Breast epithelium (tissue), 4 donors: ENCODE data around the gene UQCC2. TPM values are rescaled to one million over a fixed set of nuclear protein-coding genes. Genes with fewer than 3 reads are reported as not detected.

Experiments
- DNase-seq, 2 donors: peaks; one replicate each; pipeline ENCODE4 v3.0.0-alpha.2; 2019; ENCODE audit warnings: low spot score in 2 of 2
- H3K27ac ChIP-seq, 2 donors: fragments of 200-600 bp; sonication (generic) in 1 of 2; one replicate each; pipeline ENCODE4 v1.5.1; 2016 to 2019; ENCODE audit warnings: mild to moderate bottlenecking in 1 of 2
- H3K27me3 ChIP-seq, 2 donors: fragments of 200-600 bp; sonication (generic) in 1 of 2; one replicate each; pipeline versions ENCODE4 v1.5.1 to v1.6.0; 2017 to 2019; ENCODE audit warnings: control low read depth in 1 of 2, mild to moderate bottlenecking in 1 of 2
- H3K36me3 ChIP-seq: fragments of 200-600 bp; one replicate; pipeline ENCODE4 v1.5.1; 2019
- H3K4me1 ChIP-seq, 2 donors: fragments of 200-600 bp; sonication (generic); one replicate each; pipeline ENCODE4 v1.5.1; 2016 to 2019; ENCODE audit warnings: control low read depth in 1 of 2
- H3K4me3 ChIP-seq, 3 donors: fragments of 200-600 bp; sonication (generic); 1 replicate in 2 of 3; 2 replicates in 1 of 3; pipeline ENCODE4 v1.5.1; 2016 to 2019; ENCODE audit warnings: mild to moderate bottlenecking in 3 of 3, moderate library complexity in 2 of 3
- H3K9me3 ChIP-seq, 2 donors: fragments of 200-600 bp; sonication (generic) in 1 of 2; one replicate each; pipeline ENCODE4 v1.5.1; 2016 to 2019; ENCODE audit warnings: control low read depth in 1 of 2
- CTCF ChIP-seq, 3 donors: fragments of 450-650 bp; IDR thresholded peaks; one replicate each; pipeline ENCODE4 v1.5.1; 2016 to 2017; ENCODE audit warnings: antibody characterized with exemption in 3 of 3, mild to moderate bottlenecking in 3 of 3, moderate library complexity in 3 of 3
- POLR2A ChIP-seq: fragments of 450-650 bp; IDR thresholded peaks from one replicate; pipeline ENCODE4 v1.6.1; 2016; ENCODE audit warnings: antibody characterized with exemption, mild to moderate bottlenecking, moderate library complexity
- POLR2AphosphoS5 ChIP-seq, 3 donors: sonication (generic); formaldehyde crosslinking; IDR thresholded peaks; one replicate each; pipeline ENCODE4 v1.6.1; 2017; ENCODE audit warnings: antibody characterized with exemption in 3 of 3
- intact Hi-C: fragments of 100-400 bp; cut with DNase I; formaldehyde crosslinking; loops from one replicate; pipeline ENCODE4 v1.15.1; 2023; ENCODE audit warnings: low total_unique reads
- total RNA-seq, 3 donors: library from RNA; depleted of rRNA; stranded (reverse); fragments of >200 nt; gene quantifications; one replicate each; pipeline ENCODE4 v1.1.0, GENCODE V29; 2016

UQCC2 gene
- total RNA-seq, 3 donors from 2014 or later, result 9.9 to 19.7 (median 19.6) TPM

GRCh38 chr6:33746651-33747100 lies 35.2 kb upstream of the UQCC2 start, which contains the start of gene IP6K3:
IP6K3 (minus strand) TSS chr6:33746905; CDS start chr6:33735476, 11,429 bp downstream.
- TF ChIP-seq POLR2AphosphoS5 (IDR thresholded peaks at IDR 0.05) (no peak), CTCF (IDR thresholded peaks at IDR 0.05) (no peak), POLR2A (no peak)
- Histone ChIP-seq H3K4me1 (peaks cover 5 to 7% of the 10 kb centered on the region in 2 donors), H3K36me3 (no peaks in the 10 kb centered on the region), H3K27me3 (no peaks in the 10 kb centered on the region), H3K9me3 (no peaks in the 10 kb centered on the region), H3K27ac (peak within 1 kb of the TSS in 1 of 2 donors; percentile 35), H3K4me3 (no peak within 1 kb of the TSS)
- no peak for DNase-seq
- intact Hi-C loops, result no loop called here

GRCh38 chr6:33746036-33746600 lies 34.6 kb upstream of the UQCC2 start:
- intact Hi-C loops, result no loop called here
- Histone ChIP-seq H3K9me3 (no peaks in the 10 kb centered on the region), H3K27ac (peak overlapping the region in 1 of 2 donors; percentile 35), H3K27me3 (no peaks in the 10 kb centered on the region), H3K36me3 (no peaks in the 10 kb centered on the region), H3K4me1 (peaks cover 5 to 7% of the 10 kb centered on the region in 2 donors), H3K4me3 (no peak overlapping the region)
- TF ChIP-seq CTCF (IDR thresholded peaks at IDR 0.05) (no peak), POLR2A (no peak), POLR2AphosphoS5 (IDR thresholded peaks at IDR 0.05) (no peak)
- peak in 1 of 2 donors; percentile 31 for DNase-seq

- no peak overlapping the region for H3K27ac ChIP-seq
Observed at GRCh38 chr6:33745548-33745947, 34.0 kb upstream of the UQCC2 start.

GRCh38 chr6:33744895-33745546 lies 33.5 kb upstream of the UQCC2 start:
- H3K4me1 ChIP-seq, result peaks cover 5 to 7% of the 10 kb centered on the region in 2 donors
- H3K36me3 ChIP-seq, result no peaks in the 10 kb centered on the region
- no peak for DNase-seq
- TF ChIP-seq POLR2AphosphoS5 (IDR thresholded peaks at IDR 0.05) (no peak), POLR2A (no peak), CTCF (IDR thresholded peaks at IDR 0.05) (no peak)
- H3K27me3 ChIP-seq, result no peaks in the 10 kb centered on the region
- H3K27ac ChIP-seq, result peak overlapping the region; percentile 56 to 64
- intact Hi-C loops, result no loop called here
- H3K4me3 ChIP-seq, result peak overlapping the region in 1 of 3 donors; percentile 4
- H3K9me3 ChIP-seq, result no peaks in the 10 kb centered on the region

More at GRCh38 chr6:33745548-33745947, 34.0 kb upstream of the UQCC2 start:
- H3K36me3 ChIP-seq, result no peaks in the 10 kb centered on the region
- H3K9me3 ChIP-seq, result no peaks in the 10 kb centered on the region
- H3K4me1 ChIP-seq, result peaks cover 5 to 7% of the 10 kb centered on the region in 2 donors
- intact Hi-C loops, result no loop called here
- H3K4me3 ChIP-seq, result no peak overlapping the region
- no peak for DNase-seq
- H3K27me3 ChIP-seq, result no peaks in the 10 kb centered on the region
- TF ChIP-seq POLR2A (no peak), POLR2AphosphoS5 (IDR thresholded peaks at IDR 0.05) (no peak), CTCF (IDR thresholded peaks at IDR 0.05) (no peak)
